ENCODE measurements around the gene EIF4G3. TPM values are rescaled to one million over a fixed set of nuclear protein-coding genes. Genes with fewer than 3 reads are reported as not detected.
"Not testable (repeated sequence)": the region's sequence is repeated elsewhere in the genome, so short reads cannot be mapped to it uniquely, and the experiment has no call there.

The EIF4G3 gene
- total RNA-seq, 1 donor from 2014 or later, result 97.4 TPM

DNA sequence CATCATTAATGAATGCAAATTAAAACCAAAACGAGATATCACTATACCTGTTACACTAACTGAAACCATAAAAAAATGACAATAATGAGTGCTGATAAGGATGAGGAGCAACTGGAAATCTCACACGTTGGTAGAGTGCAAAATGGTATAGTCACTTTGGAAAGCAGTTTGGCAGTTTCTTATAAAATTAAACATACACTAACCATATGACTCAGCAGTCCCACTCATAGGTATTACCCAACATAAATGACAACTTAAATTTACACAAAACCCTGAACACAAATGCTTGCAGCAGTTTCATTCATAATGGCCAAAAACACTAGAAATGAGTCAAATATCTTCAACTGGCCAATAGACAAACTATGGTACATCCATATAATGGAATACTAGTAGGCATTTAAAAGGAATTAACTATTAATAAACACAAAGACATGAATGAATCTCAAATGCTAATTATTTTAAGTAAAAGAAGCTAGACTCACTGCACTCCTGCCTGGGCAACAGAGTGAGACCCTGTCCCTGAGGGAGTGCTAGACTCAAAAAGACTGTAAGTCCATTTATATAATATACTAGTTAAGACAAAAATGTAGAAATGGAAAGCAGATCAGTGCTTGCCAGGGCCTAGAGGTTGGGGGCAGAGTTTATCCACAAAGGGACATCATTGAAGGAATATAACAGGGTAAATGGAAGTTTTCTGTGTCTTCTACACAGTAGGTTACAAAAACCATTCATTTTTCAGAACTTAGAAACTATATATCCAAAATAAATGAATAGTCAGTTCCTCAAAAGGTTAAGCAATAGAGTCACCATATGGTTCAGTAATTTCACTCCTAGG lies 77.4 kb downstream of the EIF4G3 start:
- no peak for TF ChIP-seq CTCF (IDR thresholded peaks at IDR 0.05; ENCODE audit: unreplicated experiment)
- H3K4me3 Mint-ChIP-seq (ENCODE audit: low read depth), result no peak overlapping the region

GRCh38 chr1:21098186-21098915 lies 78.3 kb downstream of the EIF4G3 start:
- Mint-ChIP-seq H3K4me3 (ENCODE audit: low read depth) (no peak overlapping the region), H3K27ac (peak overlapping the region; percentile 52), H3K9me3 (ENCODE audit: low read depth) (no peaks in the 10 kb centered on the region), H3K4me1 (ENCODE audit: low read depth) (no peaks in the 10 kb centered on the region), H3K27me3 (no peaks in the 10 kb centered on the region), H3K36me3 (ENCODE audit: insufficient read depth) (peaks cover 27% of the 10 kb centered on the region)
- no peak for TF ChIP-seq CTCF (IDR thresholded peaks at IDR 0.05; ENCODE audit: unreplicated experiment)
- no peak for DNase-seq (ENCODE audit: low spot score, unreplicated experiment)

More for the DNA sequence above, 77.4 kb downstream of the EIF4G3 start:
- Mint-ChIP-seq H3K27ac (peak overlapping the region; percentile 52), H3K4me1 (ENCODE audit: low read depth) (peaks cover 2% of the 10 kb centered on the region), H3K27me3 (no peaks in the 10 kb centered on the region), H3K36me3 (ENCODE audit: insufficient read depth) (peaks cover 24% of the 10 kb centered on the region), H3K9me3 (ENCODE audit: low read depth) (no peaks in the 10 kb centered on the region)
- DNase-seq (ENCODE audit: low spot score, unreplicated experiment), result no peak

DNA sequence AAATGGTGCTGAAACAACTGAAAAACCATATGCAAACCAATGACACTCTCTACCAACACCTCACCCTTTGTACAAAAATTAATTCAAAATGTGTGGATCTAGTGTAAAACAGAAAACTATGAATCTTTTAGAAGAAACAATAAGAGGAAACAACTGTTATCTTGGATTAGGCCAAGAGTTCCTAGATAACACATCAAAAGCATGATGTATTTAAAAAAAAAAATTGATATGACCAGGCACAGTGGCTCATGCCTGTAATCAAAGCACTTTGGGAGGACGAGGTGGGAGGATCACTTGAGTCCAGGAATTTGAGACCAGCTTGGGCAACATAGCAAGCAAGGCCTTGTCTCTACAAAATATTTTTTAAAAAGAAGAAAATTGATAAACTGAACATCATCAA lies 79.0 kb downstream of the EIF4G3 start:
- Mint-ChIP-seq H3K4me1 (ENCODE audit: low read depth) (no peaks in the 10 kb centered on the region), H3K4me3 (ENCODE audit: low read depth) (no peak overlapping the region), H3K27me3 (no peaks in the 10 kb centered on the region), H3K9me3 (ENCODE audit: low read depth) (no peaks in the 10 kb centered on the region), H3K27ac (no peak overlapping the region), H3K36me3 (ENCODE audit: insufficient read depth) (peaks cover 32% of the 10 kb centered on the region)
- DNase-seq (ENCODE audit: low spot score, unreplicated experiment), result no peak
- no peak for TF ChIP-seq CTCF (IDR thresholded peaks at IDR 0.05; ENCODE audit: unreplicated experiment)

DNA sequence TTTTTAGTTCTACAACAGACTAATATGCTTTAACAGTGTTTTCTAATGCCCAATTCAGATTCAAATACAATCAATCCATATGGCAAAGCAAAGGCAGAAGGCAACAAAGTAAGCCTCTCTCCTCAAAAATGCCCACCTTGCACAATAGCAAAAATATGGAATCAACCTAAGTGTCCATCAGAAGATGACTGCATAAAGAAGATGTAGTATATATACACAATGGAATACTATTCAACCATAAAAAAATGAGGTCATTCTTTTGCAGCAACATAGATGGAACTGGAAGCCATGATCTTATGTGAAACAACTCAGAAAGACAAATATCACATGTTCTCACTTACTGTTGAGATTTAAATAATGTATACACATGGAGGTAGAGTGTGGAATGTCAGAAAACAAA lies 80.7 kb downstream of the EIF4G3 start:
- no peaks in the 10 kb centered on the region for H3K27me3 Mint-ChIP-seq
- H3K4me3 Mint-ChIP-seq (ENCODE audit: low read depth), result no peak overlapping the region
- H3K27ac Mint-ChIP-seq, result no peak overlapping the region
- H3K4me1 Mint-ChIP-seq (ENCODE audit: low read depth), result peaks cover 5% of the 10 kb centered on the region
- no peak for TF ChIP-seq CTCF (IDR thresholded peaks at IDR 0.05; ENCODE audit: unreplicated experiment)
- no peaks in the 10 kb centered on the region for H3K9me3 Mint-ChIP-seq (ENCODE audit: low read depth)
- peaks cover 38% of the 10 kb centered on the region for H3K36me3 Mint-ChIP-seq (ENCODE audit: insufficient read depth)
- DNase-seq (ENCODE audit: low spot score, unreplicated experiment), result no peak

DNA sequence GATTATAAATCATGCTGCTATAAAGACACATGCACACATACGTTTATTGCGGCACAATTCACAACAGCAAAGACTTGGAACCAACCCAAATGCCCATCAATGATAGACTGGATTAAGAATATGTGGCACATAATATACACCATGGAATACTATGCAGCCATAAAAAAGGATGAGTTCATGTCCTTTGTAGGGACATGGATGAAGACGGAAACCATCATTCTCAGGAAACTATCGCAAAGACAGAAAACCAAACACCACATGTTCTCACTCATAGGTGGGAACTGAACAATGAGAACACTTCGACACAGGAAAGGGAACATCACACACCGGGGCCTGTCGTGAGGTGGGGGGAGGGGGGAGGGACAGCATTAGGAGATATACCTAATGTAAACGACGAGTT lies 82.4 kb downstream of the EIF4G3 start:
- not testable (repeated sequence) for H3K27ac Mint-ChIP-seq; H3K4me1 Mint-ChIP-seq (ENCODE audit: low read depth); H3K4me3 Mint-ChIP-seq (ENCODE audit: low read depth); DNase-seq (ENCODE audit: low spot score, unreplicated experiment); H3K9me3 Mint-ChIP-seq (ENCODE audit: low read depth); H3K27me3 Mint-ChIP-seq
- peaks cover 32% of the 10 kb centered on the region for H3K36me3 Mint-ChIP-seq (ENCODE audit: insufficient read depth)

- DNase-seq (ENCODE audit: low spot score, unreplicated experiment); H3K4me3 Mint-ChIP-seq (ENCODE audit: low read depth); H3K27me3 Mint-ChIP-seq; H3K4me1 Mint-ChIP-seq (ENCODE audit: low read depth); H3K27ac Mint-ChIP-seq; H3K9me3 Mint-ChIP-seq (ENCODE audit: low read depth): not testable (repeated sequence)
- H3K36me3 Mint-ChIP-seq (ENCODE audit: insufficient read depth), result peaks cover 28% of the 10 kb centered on the region
Observed at GRCh38 chr1:21093271-21093958, 83.3 kb downstream of the EIF4G3 start.

DNA sequence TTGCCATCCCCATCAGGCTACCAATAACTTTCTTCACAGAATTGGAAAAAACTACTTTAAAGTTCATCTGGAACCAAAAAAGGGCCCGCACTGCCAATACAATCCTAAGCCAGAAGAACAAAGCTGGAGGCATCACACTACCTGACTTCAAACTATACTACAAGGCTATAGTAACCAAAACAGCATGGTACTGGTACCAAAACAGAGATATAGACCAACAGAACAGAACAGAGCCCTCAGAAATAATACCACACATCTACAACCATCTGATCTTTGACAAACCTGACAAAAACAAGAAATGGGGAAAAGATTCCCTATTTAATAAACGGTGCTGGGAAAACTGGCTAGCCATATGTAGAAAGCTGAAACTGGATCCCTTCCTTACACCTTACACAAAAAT lies 84.2 kb downstream of the EIF4G3 start:
- H3K9me3 Mint-ChIP-seq (ENCODE audit: low read depth); H3K27me3 Mint-ChIP-seq; H3K4me1 Mint-ChIP-seq (ENCODE audit: low read depth); H3K4me3 Mint-ChIP-seq (ENCODE audit: low read depth); DNase-seq (ENCODE audit: low spot score, unreplicated experiment): not testable (repeated sequence)
- Mint-ChIP-seq H3K36me3 (ENCODE audit: insufficient read depth) (peaks cover 28% of the 10 kb centered on the region), H3K27ac (peak overlapping the region; percentile 52)

DNA sequence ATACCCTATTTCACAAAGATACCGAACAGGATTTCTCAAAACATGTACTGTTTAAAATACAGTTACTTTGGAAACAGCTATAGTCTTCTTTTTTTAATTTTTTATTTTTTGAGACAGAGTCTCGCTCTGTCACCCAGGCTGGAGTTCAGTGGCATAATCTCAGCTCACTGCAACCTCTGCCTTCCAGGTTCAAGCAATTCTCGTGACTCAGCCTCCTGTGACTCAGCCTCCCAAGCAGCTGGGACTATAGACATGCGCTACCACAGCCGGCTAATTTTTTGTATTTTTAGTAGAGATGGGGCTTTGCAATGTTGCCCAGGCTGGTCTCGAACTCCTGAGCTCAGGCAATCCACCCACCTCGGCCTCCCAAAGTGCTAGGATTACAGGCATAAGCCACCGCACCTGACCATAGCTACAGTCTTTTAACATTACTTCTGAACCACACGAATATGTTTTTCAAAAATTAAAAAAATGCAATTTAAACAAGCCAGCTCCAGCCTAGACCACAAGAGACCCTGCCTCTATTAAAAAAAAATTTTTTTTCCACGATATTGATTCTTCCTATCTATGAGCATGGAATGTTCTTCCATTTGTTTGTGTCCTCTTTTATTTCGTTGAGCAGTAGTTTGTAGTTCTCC lies 85.5 kb downstream of the EIF4G3 start:
- H3K27ac Mint-ChIP-seq, result not testable (repeated sequence)

More for the DNA sequence above, 85.5 kb downstream of the EIF4G3 start:
- H3K36me3 Mint-ChIP-seq (ENCODE audit: insufficient read depth), result peaks cover 29% of the 10 kb centered on the region
- not testable (repeated sequence) for H3K4me1 Mint-ChIP-seq (ENCODE audit: low read depth); H3K4me3 Mint-ChIP-seq (ENCODE audit: low read depth); H3K9me3 Mint-ChIP-seq (ENCODE audit: low read depth); H3K27me3 Mint-ChIP-seq; DNase-seq (ENCODE audit: low spot score, unreplicated experiment)

Measured in progenitor cell of endocrine pancreas (in vitro differentiated cells).